HG03108 (cell line): Measurements from ENCODE around the gene PNCK.

Source experiments
- ATAC-seq: cut with Tn5 transposase; IDR thresholded peaks from one replicate; pipeline ENCODE4 v1.9.1; 2021; ENCODE audit warnings: moderate library complexity; ENCODE audit not compliant: unreplicated experiment

PNCK gene

GRCh38 chrX:153665726-153666306, 7.8 kb downstream of the PNCK start:
- ATAC-seq = no peak

GRCh38 chrX:153662266-153662665, 11.3 kb downstream of the PNCK start:
- no peak for ATAC-seq

GRCh38 chrX:153659268-153659667, 14.3 kb downstream of the PNCK start:
- no peak for ATAC-seq

GRCh38 chrX:153657161-153657560, 16.5 kb downstream of the PNCK start:
- no peak for ATAC-seq

- no peak for ATAC-seq
Measured at GRCh38 chrX:153653556-153653955, 20.1 kb downstream of the PNCK start.

- ATAC-seq = no peak
Measured at GRCh38 chrX:153651540-153652079, 22.0 kb downstream of the PNCK start.

- ATAC-seq = no peak
Measured at GRCh38 chrX:153650959-153651358, 22.7 kb downstream of the PNCK start.

- no peak for ATAC-seq
Measured at GRCh38 chrX:153649915-153650782, 23.5 kb downstream of the PNCK start.

- ATAC-seq = no peak
Measured at GRCh38 chrX:153649178-153649914, 24.3 kb downstream of the PNCK start.

GRCh38 chrX:153648358-153649177, 25.0 kb downstream of the PNCK start:
- no peak for ATAC-seq

GRCh38 chrX:153647461-153648357, 25.9 kb downstream of the PNCK start:
- ATAC-seq = no peak

GRCh38 chrX:153646620-153647373, 26.8 kb downstream of the PNCK start, which contains the start of gene DUSP9:
Gene DUSP9 (plus strand): TSS chrX:153647203. CDS start chrX:153647954, 751 bp downstream.
- no peak for ATAC-seq

GRCh38 chrX:153645921-153646488, 27.6 kb downstream of the PNCK start:
- no peak for ATAC-seq

- ATAC-seq = no peak
Measured at GRCh38 chrX:153645151-153645550, 28.5 kb downstream of the PNCK start.

GRCh38 chrX:153644356-153645125, 29.1 kb downstream of the PNCK start:
- ATAC-seq = no peak

GRCh38 chrX:153643431-153644351, 29.9 kb downstream of the PNCK start:
- no peak for ATAC-seq
